ENCODE data around the gene COX8A. TPM values are rescaled to one million over a fixed set of nuclear protein-coding genes. Genes with fewer than 3 reads are reported as not detected.

COX8A gene
- total RNA-seq, 1 donor from 2014 or later: 389 TPM

DNA sequence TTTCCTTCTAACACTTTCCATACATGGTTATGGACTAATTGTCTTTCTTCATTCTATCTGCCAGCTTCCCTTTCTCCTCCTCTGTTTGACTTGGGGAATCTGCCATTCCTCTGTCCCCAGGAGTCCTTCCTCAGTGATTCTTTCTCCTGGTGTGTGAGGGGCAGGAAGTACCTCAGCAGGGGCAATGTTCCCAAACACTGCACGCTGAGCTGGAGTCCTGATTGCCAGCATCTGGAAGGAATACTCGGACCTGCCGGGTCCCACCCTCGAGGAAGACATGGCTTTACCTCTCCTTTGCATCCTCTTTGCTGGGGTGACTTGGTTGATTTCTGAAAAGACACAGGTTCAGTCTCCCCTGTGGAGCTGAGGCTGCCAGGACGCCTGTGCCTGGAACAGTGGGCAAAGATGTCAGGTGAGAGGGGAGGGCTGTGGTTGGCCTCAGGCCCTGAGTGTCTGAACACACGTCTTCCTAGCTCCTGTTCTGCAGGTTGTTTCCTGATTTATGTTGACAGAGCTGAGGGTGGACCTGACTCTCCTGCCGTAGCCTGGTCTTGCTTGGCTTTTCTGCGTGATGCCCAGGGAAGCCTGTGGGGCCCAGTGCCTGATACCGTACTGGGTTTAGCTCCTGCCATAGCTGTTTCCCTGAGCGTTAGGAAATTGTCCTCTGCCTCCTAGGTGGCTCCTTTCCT, 4.3 kb downstream of the COX8A start:
- H3K36me3 Mint-ChIP-seq (ENCODE audit: low read depth): peaks cover 5% of the 10 kb centered on the region

GRCh38 chr11:63979426-63979825, 5.0 kb downstream of the COX8A start:
- Mint-ChIP-seq H3K4me1 (peaks cover 25% of the 10 kb centered on the region), H3K27ac (ENCODE audit: unreplicated experiment) (no peak overlapping the region), H3K27me3 (ENCODE audit: low read depth) (no peaks in the 10 kb centered on the region), H3K4me3 (peak overlapping the region; percentile 75), H3K36me3 (ENCODE audit: low read depth) (peaks cover 4% of the 10 kb centered on the region), H3K9me3 (no peaks in the 10 kb centered on the region)
- no peak for DNase-seq (ENCODE audit: low read depth, low spot score)
- TF ChIP-seq CTCF (conservative IDR thresholded peaks at IDR 0.05): no peak

More for the DNA sequence above, 4.3 kb downstream of the COX8A start:
- no peak for TF ChIP-seq CTCF (conservative IDR thresholded peaks at IDR 0.05)
- peak overlapping the region; percentile 75 for H3K4me3 Mint-ChIP-seq
- H3K4me1 Mint-ChIP-seq: peaks cover 30% of the 10 kb centered on the region
- H3K9me3 Mint-ChIP-seq: no peaks in the 10 kb centered on the region
- H3K27me3 Mint-ChIP-seq (ENCODE audit: low read depth): no peaks in the 10 kb centered on the region
- H3K27ac Mint-ChIP-seq (ENCODE audit: unreplicated experiment): peak overlapping the region; percentile 58
- DNase-seq (ENCODE audit: low read depth, low spot score): no peak

GRCh38 chr11:63985812-63986155, 11.4 kb downstream of the COX8A start:
- no peak for TF ChIP-seq CTCF (conservative IDR thresholded peaks at IDR 0.05)
- Mint-ChIP-seq H3K4me1 (peaks cover 25% of the 10 kb centered on the region), H3K4me3 (peak overlapping the region; percentile 99), H3K9me3 (no peaks in the 10 kb centered on the region), H3K27ac (ENCODE audit: unreplicated experiment) (peak overlapping the region; percentile 99), H3K27me3 (ENCODE audit: low read depth) (peaks cover 4% of the 10 kb centered on the region), H3K36me3 (ENCODE audit: low read depth) (peaks cover 9% of the 10 kb centered on the region)
- no peak for DNase-seq (ENCODE audit: low read depth, low spot score)

GRCh38 chr11:63986156-63986931, 11.9 kb downstream of the COX8A start, which contains the start of gene OTUB1:
Gene OTUB1 (plus strand): TSS chr11:63986438. CDS start chr11:63986457, 19 bp downstream.
- H3K36me3 Mint-ChIP-seq (ENCODE audit: low read depth): peaks cover 12% of the 10 kb centered on the region
- H3K4me1 Mint-ChIP-seq: peaks cover 25% of the 10 kb centered on the region
- peak within 1 kb of the TSS; percentile 99 for H3K4me3 Mint-ChIP-seq
- peak; percentile 86 for DNase-seq (ENCODE audit: low read depth, low spot score)
- peak within 1 kb of the TSS; percentile 99 for H3K27ac Mint-ChIP-seq (ENCODE audit: unreplicated experiment)
- TF ChIP-seq CTCF (conservative IDR thresholded peaks at IDR 0.05): no peak
- H3K9me3 Mint-ChIP-seq: no peaks in the 10 kb centered on the region
- peaks cover 4% of the 10 kb centered on the region for H3K27me3 Mint-ChIP-seq (ENCODE audit: low read depth)

GRCh38 chr11:63986932-63987513, 12.6 kb downstream of the COX8A start:
- H3K36me3 Mint-ChIP-seq (ENCODE audit: low read depth): peaks cover 15% of the 10 kb centered on the region
- H3K4me3 Mint-ChIP-seq: peak overlapping the region; percentile 90
- no peak overlapping the region for H3K27ac Mint-ChIP-seq (ENCODE audit: unreplicated experiment)
- H3K4me1 Mint-ChIP-seq: peaks cover 25% of the 10 kb centered on the region
- peaks cover 4% of the 10 kb centered on the region for H3K27me3 Mint-ChIP-seq (ENCODE audit: low read depth)
- TF ChIP-seq CTCF (conservative IDR thresholded peaks at IDR 0.05): no peak
- no peak for DNase-seq (ENCODE audit: low read depth, low spot score)
- H3K9me3 Mint-ChIP-seq: no peaks in the 10 kb centered on the region
